AG04450 (cell line): Measurements from ENCODE around the gene COL9A2. TPM values are rescaled to one million over a fixed set of nuclear protein-coding genes. Genes with fewer than 3 reads are reported as not detected.

Source experiments
- CTCF ChIA-PET: fragments of 300-600, 350-600 bp; formaldehyde crosslinking; extraction: SDS; loops from one replicate; lab custom pipeline; 2022; ENCODE audit warnings: antibody characterized with exemption, inconsistent platforms; lab: Charles Lee
- POLR2A ChIA-PET: fragments of 350-600 bp; formaldehyde crosslinking; extraction: SDS; loops from one replicate; lab custom pipeline; 2021; ENCODE audit warnings: antibody characterized with exemption, inconsistent platforms; lab: Yijun Ruan, JAX
- DNase-seq: peaks from one replicate; pipeline ENCODE4 v3.0.0-alpha.2; 2011; ENCODE audit warnings: low read depth, low spot score
- H3K27ac ChIP-seq: one replicate; pipeline ENCODE4 v1.5.1; 2012; ENCODE audit warnings: low read depth, low read length, control low read depth
- H3K27me3 ChIP-seq: one replicate; pipeline ENCODE4 v1.6.0; 2012; ENCODE audit warnings: low read length; ENCODE audit not compliant: control insufficient read depth, insufficient read depth
- H3K4me3 ChIP-seq: 2 replicates; pipeline ENCODE4 v1.5.1; 2011; ENCODE audit warnings: mild to moderate bottlenecking, low read depth, low read length, control low read depth
- H3K9me3 ChIP-seq: 2 replicates; pipeline ENCODE4 v1.5.1; 2012; ENCODE audit warnings: low read length; ENCODE audit not compliant: control insufficient read depth, insufficient read depth
- polyA plus RNA-seq: library from polyadenylated mRNA; depleted of rRNA; stranded (reverse); fragments of >200 nt; gene quantifications from 2 replicates; pipeline ENCODE4 v1.2.3, GENCODE V29; 2011
- TF ChIP-seq, protein P1 (sequence below): IDR thresholded peaks from 2 replicates; pipeline ENCODE4 v1.5.1; 2011; ENCODE audit warnings: low read depth, low read length, control low read depth, inconsistent platforms

COL9A2 gene
- polyA plus RNA-seq, 1 experiment: 1.1 TPM

- DNase-seq: no peak
- Histone ChIP-seq H3K9me3 (no peaks in the 10 kb centered on the region; the same call in 1 of the 2 replicates), H3K4me3 (no peak overlapping the region), H3K27ac (no peak overlapping the region), H3K27me3 (peaks cover 3% of the 10 kb centered on the region)
- TF ChIP-seq, protein P1, sequence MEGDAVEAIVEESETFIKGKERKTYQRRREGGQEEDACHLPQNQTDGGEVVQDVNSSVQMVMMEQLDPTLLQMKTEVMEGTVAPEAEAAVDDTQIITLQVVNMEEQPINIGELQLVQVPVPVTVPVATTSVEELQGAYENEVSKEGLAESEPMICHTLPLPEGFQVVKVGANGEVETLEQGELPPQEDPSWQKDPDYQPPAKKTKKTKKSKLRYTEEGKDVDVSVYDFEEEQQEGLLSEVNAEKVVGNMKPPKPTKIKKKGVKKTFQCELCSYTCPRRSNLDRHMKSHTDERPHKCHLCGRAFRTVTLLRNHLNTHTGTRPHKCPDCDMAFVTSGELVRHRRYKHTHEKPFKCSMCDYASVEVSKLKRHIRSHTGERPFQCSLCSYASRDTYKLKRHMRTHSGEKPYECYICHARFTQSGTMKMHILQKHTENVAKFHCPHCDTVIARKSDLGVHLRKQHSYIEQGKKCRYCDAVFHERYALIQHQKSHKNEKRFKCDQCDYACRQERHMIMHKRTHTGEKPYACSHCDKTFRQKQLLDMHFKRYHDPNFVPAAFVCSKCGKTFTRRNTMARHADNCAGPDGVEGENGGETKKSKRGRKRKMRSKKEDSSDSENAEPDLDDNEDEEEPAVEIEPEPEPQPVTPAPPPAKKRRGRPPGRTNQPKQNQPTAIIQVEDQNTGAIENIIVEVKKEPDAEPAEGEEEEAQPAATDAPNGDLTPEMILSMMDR: no peak
- POLR2A ChIA-PET: no interaction called here
- CTCF ChIA-PET: interaction anchor here (2.1 kb wide), 1 partner anchor 14 kb away, joined by 10 read pairs; no protein-coding TSS in a partner anchor
Observed at GRCh38 chr1:40301066-40301465, 16.0 kb downstream of the COL9A2 start.

DNA sequence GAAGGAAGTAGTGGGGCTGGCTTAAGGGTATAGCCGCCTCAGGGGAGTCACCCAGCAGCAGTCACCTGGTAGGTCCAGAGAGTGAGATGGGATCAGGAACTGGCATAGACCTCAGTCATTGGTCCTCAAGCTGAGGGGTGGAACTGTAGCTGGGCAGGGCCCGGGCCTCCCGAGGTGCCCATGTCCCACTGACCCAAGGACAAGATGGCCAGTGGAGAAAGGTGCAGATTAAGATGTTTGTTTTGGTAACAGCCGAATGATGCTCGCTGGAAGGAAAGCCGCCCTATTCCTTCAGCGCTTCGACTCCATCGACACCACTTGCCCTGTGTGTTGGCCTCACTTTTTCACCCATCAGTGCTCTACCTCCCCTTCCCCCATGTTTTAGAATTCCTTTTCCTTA, 16.4 kb downstream of the COL9A2 start:
- TF ChIP-seq, protein P1: no peak
- Histone ChIP-seq H3K4me3 (no peak overlapping the region), H3K27me3 (peaks cover 3% of the 10 kb centered on the region), H3K27ac (no peak overlapping the region), H3K9me3 (no peaks in the 10 kb centered on the region; the same call in 1 of the 2 replicates)
- no peak for DNase-seq
- ChIA-PET CTCF (interaction anchor here (1.1 to 2.1 kb wide), 2 partner anchors 14 to 148 kb away, joined by 3 to 10 read pairs; no protein-coding TSS in a partner anchor), POLR2A (no interaction called here)

GRCh38 chr1:40300249-40300567, 16.9 kb downstream of the COL9A2 start:
- Histone ChIP-seq H3K9me3 (no peaks in the 10 kb centered on the region; the same call in 1 of the 2 replicates), H3K4me3 (no peak overlapping the region), H3K27me3 (peaks cover 3% of the 10 kb centered on the region), H3K27ac (no peak overlapping the region)
- no peak for DNase-seq
- TF ChIP-seq, protein P1: no peak
- ChIA-PET POLR2A (no interaction called here), CTCF (interaction anchor here (0.7 to 2.1 kb wide), 4 partner anchors 15 to 156 kb away, joined by 3 to 10 read pairs (median 5); no protein-coding TSS in a partner anchor)

DNA sequence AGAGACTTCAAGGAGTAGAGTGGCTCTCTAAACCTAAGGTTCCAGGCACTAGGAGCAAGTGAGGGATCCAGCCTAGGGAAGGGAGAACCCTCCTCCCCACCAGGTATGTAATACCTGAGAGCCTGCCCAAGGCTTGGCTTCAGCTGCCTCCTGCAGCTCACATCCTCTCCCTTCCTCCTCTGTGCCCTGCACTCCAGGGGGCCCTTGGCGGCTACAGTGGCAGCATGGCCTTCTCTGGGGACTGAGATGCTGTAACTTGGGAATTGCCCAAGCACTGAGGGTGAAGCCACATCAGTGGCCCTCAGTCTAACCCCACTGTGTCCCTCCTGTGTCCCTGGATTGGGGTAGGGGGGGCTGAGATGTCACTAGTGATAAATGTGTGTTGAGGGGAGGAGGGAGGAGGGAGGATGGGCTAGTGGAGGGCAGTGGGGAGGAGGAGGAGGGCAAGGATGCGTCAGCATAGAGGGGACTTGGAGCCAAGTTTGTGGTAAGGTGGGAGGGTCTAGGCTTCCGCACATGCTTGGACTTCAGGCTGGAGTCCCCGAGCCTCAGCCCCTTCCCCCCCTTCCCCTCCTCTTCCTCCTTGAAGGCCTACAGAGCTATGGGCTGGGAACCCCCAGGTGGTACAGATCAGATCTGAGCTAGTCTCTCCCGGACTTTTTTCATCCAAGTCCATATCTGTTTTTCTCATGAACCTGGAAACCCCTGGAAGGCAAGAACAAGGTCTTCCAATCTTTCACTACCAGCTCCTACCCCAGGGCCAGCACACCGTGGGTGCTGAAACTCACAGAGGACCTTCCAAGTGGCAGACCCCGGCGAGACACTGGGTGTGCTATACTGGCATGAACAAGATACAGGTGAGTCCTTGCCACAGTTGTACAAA, 17.5 kb downstream of the COL9A2 start:
- TF ChIP-seq, protein P1: no peak
- POLR2A ChIA-PET: no interaction called here
- Histone ChIP-seq H3K4me3 (no peak overlapping the region), H3K9me3 (no peaks in the 10 kb centered on the region; the same call in 1 of the 2 replicates), H3K27ac (no peak overlapping the region), H3K27me3 (peaks cover 3% of the 10 kb centered on the region)
- CTCF ChIA-PET: interaction anchor here (0.7 to 2.1 kb wide), 5 partner anchors 15 to 156 kb away, joined by 3 to 10 read pairs (median 5); no protein-coding TSS in a partner anchor
- no peak for DNase-seq

- POLR2A ChIA-PET: interaction anchor here (0.6 kb wide), 1 partner anchor 14 kb away, joined by 14 read pairs; no protein-coding TSS in a partner anchor
- CTCF ChIA-PET: interaction anchor here (0.8 to 2.9 kb wide), 8 partner anchors 9 to 147 kb away, joined by 3 to 17 read pairs (median 5); no protein-coding TSS in a partner anchor
Observed at GRCh38 chr1:40291293-40291692, 25.8 kb downstream of the COL9A2 start.

More at GRCh38 chr1:40291293-40291692, 25.8 kb downstream of the COL9A2 start:
- no peak overlapping the region for H3K4me3 ChIP-seq
- DNase-seq: no peak
- H3K27ac ChIP-seq: no peak overlapping the region
- H3K9me3 ChIP-seq: no peaks in the 10 kb centered on the region
- H3K27me3 ChIP-seq: no peaks in the 10 kb centered on the region
- TF ChIP-seq, protein P1: no peak
